Stimulated activated CD8-positive, alpha-beta memory T cell treated with anti-CD3 and anti-CD28 coated beads, Interleukin-15, amount 100 ng/mL, for 48 hours (primary cell): ENCODE measurements around the gene CCDC92.

Experiments used
- DNase-seq, 2 donors: peaks; one replicate each; pipeline ENCODE4 v3.0.0-alpha.2; 2020; ENCODE audit warnings: low read depth in 2 of 2

The CCDC92 gene

GRCh38 chr12:124002021-124002644 lies 29.5 kb upstream of the CCDC92 start:
- no peak for DNase-seq

- DNase-seq, result no peak
Measured at GRCh38 chr12:124001343-124001742, 28.7 kb upstream of the CCDC92 start.

DNA sequence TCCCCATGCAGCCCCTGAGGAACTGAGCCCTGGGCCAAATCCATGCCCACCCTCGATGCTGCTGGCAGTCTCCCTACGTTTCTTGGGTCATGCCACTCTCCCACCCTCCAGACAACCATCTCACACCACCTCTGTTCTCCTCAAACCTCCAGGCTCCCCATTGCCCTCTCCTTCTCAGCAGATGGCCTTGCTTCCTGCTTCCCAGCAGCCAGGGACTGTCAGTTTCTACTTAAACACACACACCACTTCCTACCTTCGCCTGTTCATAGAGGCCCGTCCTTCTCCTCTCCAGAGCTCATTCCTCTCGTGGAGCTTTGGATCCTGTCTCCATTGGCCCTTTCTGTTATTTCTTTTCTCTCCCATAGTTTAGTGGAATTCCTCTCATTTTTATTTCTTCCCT lies 27.5 kb upstream of the CCDC92 start:
- no peak for DNase-seq

GRCh38 chr12:123998991-123999359 lies 26.3 kb upstream of the CCDC92 start:
- DNase-seq, result no peak

- no peak for DNase-seq
Measured at GRCh38 chr12:123998344-123998990, 25.8 kb upstream of the CCDC92 start.

- DNase-seq, result no peak
Measured at GRCh38 chr12:123997908-123998307, 25.3 kb upstream of the CCDC92 start.

GRCh38 chr12:123997033-123997822 lies 24.6 kb upstream of the CCDC92 start:
- DNase-seq, result no peak

DNA sequence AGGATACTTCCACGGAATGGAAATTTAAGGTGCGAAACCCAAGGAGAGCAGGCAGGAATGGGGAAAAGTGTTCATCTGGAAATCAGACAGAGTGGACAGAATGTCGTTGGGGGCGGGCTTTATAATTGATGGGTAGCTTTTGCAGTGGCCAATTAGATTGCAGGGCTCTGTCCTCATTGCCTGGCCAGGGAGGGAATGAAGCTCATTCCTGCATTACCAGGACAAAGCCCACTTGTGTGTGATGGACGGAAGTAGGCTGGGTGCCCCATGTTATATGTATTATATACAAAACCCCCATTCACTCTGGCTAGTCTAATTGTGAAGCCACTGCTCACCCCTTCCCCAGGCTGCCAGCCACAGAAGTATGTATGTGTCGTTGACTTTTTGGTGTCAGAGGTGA lies 23.9 kb upstream of the CCDC92 start:
- DNase-seq, result no peak

DNA sequence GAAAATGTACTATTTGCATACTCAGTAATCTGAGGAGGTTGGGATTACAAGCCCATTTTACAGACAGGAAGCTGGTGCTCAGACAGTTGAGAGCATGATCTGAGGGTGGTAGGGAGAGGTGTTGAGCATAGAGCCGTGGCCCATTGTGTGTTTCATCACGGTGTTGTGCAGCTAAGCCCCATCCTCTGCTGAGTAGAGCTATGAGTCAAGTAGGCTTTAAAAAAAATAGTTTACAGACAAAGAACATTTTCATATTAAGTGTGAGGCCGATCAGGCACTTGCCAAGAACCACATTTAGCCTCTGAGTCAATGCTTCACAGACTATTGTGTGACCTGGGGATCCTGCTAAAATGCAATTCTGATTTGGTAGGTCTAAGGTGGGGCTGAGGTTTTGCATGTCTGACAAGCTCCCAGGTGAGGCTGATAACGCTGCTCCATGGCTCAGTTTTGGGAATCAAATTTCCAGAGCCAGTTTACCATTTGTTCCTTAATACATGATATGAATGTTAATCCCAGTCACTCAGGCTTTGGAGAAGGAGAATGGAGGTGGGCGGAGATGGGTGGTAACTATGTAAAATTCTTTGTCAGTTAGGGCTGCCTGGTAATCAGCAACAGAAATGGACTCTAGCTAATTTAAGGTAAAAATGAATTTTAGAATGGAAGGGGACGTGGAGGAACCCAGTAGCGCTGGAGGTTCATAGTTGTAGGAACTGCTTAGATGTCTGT lies 22.6 kb upstream of the CCDC92 start:
- no peak for DNase-seq

GRCh38 chr12:123992118-123992825 lies 19.6 kb upstream of the CCDC92 start:
- DNase-seq, result no peak

- DNase-seq, result no peak
Measured at GRCh38 chr12:123991372-123991951, 18.8 kb upstream of the CCDC92 start.

- DNase-seq, result no peak
Measured at GRCh38 chr12:123990511-123990910, 17.9 kb upstream of the CCDC92 start.

DNA sequence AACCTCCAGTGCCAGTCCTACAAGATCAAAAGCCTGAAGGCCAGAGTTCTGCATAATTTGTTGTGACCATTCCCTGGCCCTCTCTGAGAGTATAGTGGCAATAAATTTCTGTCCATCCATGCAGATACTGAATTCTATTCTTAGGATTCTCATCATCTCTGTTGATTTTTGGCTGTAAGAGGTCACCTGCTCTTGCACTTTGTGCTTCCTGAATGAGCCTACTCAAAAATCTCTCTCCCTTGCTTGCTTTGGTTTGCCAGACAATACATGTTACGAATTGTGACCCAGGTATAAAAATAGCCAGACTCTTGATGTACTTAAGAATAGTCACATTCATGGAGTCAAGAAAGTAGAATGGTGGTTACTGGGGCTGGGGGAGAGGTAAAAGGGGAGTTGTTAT lies 17.1 kb upstream of the CCDC92 start:
- DNase-seq, result no peak

- no peak for DNase-seq
Measured at GRCh38 chr12:123989168-123989567, 16.5 kb upstream of the CCDC92 start.

DNA sequence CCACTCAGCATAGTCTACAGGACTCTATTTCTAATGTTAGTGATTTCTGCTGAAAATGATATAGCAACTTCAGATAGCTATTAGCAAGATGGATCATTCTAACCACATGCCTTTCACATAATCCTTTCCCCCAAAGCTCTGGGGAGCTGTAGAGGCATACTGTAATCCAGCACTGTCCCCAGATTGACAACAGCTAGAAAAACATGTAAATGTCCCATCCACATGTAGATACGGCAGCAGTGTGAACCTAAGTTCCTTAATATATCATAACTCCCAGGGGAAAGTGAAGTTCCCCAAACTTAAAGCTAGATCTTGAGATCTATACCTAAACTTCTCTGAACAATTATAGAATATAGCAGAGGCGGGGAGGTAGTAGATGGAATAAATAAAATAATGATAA lies 14.4 kb upstream of the CCDC92 start:
- no peak for DNase-seq

GRCh38 chr12:123986374-123986965 lies 13.8 kb upstream of the CCDC92 start:
- DNase-seq, result no peak

- no peak for DNase-seq
Measured at GRCh38 chr12:123984903-123985302, 12.3 kb upstream of the CCDC92 start.

- no peak for DNase-seq
Measured at GRCh38 chr12:123983822-123984485, 11.3 kb upstream of the CCDC92 start.

DNA sequence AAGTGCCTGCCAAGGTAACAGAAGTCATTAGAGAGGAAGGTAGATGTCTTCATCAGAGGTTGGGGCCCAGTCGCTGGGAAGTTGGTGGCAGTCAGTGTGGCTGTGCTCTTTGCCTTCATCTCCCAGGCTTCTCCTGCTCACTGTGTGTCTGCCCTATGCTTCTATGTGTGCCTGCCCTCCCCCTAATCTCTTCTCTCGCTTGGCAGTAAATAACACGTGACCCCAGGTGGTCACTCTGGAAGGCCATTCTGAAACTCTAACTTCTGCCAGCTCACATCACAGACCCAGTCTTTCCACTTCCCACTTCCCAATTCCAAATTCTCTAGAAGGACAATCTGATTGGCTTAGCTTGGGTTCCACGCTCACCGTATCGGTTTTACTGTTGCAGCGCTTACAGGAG lies 9.6 kb upstream of the CCDC92 start:
- DNase-seq, result no peak

- DNase-seq, result no peak
Measured at GRCh38 chr12:123979566-123979965, 6.9 kb upstream of the CCDC92 start.
